ENCODE measurements around the gene GABPA.

Gene GABPA

GRCh38 chr21:25811186-25811585 lies 76.4 kb downstream of the GABPA start (continued):
- TF ChIP-seq TSHZ1 (tag by site-specific recombination; IDR thresholded peaks at IDR 0.05; ENCODE audit: borderline replicate concordance) = no peak
- no peak for TF ChIP-seq ZNF837 (tag by site-specific recombination; IDR thresholded peaks at IDR 0.05)
- no peak for TF ChIP-seq SETDB1 (IDR thresholded peaks at IDR 0.05; ENCODE audit: insufficient read length, low read length)
- no peak for TF ChIP-seq ZNF510 (tag by site-specific recombination; IDR thresholded peaks at IDR 0.05; ENCODE audit: insufficient replicate concordance)
- TF ChIP-seq MYNN (tag by site-specific recombination; IDR thresholded peaks at IDR 0.05; ENCODE audit: borderline replicate concordance) = no peak
- no peak for TF ChIP-seq ZNF350 (tag by site-specific recombination; IDR thresholded peaks at IDR 0.05)

GRCh38 chr21:25813917-25814316 lies 79.1 kb downstream of the GABPA start:
- H3K4me1 ChIP-seq (ENCODE audit: control insufficient read depth, insufficient read depth, low read length) = no peaks in the 10 kb centered on the region
- ChIA-PET CTCF (interaction anchor here (2.3 kb wide), 1 partner anchor 13 kb away, joined by 9 read pairs; no protein-coding TSS in a partner anchor), POLR2A (interaction anchor here (0.7 kb wide), 1 partner anchor 152 kb away, joined by 6 read pairs; no protein-coding TSS in a partner anchor)
- no peaks in the 10 kb centered on the region for H3K9me3 ChIP-seq (ENCODE audit: control insufficient read depth, insufficient read depth, low read depth, low read length)
- no peak overlapping the region for H3K4me3 ChIP-seq (ENCODE audit: low read depth, low read length)
- TF ChIP-seq ZNF514 (tag by site-specific recombination; IDR thresholded peaks at IDR 0.05) (no peak), SP3 (tag by site-specific recombination; IDR thresholded peaks at IDR 0.05) (no peak), ZNF621 (tag by site-specific recombination; IDR thresholded peaks at IDR 0.05) (no peak), YY1 (tag by site-specific recombination; IDR thresholded peaks at IDR 0.05) (no peak), ZNF518A (tag by site-specific recombination; conservative IDR thresholded peaks at IDR 0.05; ENCODE audit: low read depth) (no peak)
- no peaks in the 10 kb centered on the region for H3K36me3 ChIP-seq (ENCODE audit: control insufficient read depth in 2 of 2, insufficient read depth in 1 of 2, low read length in 2 of 2)
- no peak overlapping the region for H3K27ac ChIP-seq (ENCODE audit: extremely low read depth, low read depth, low read length)

- H3K4me1 ChIP-seq (ENCODE audit: control insufficient read depth, insufficient read depth, low read length) = no peaks in the 10 kb centered on the region
- no peak overlapping the region for H3K4me3 ChIP-seq (ENCODE audit: low read depth, low read length)
- ChIA-PET CTCF (interaction anchor here (0.6 to 6.2 kb wide), 2 partner anchors 17 to 229 kb away, joined by 3 to 31 read pairs; no protein-coding TSS in a partner anchor), POLR2A (interaction anchor here (0.7 kb wide), 1 partner anchor 47 kb away, joined by 3 read pairs; no protein-coding TSS in a partner anchor)
- H3K27ac ChIP-seq (ENCODE audit: extremely low read depth, low read depth, low read length) = no peak overlapping the region
- H3K9me3 ChIP-seq (ENCODE audit: control insufficient read depth, insufficient read depth, low read depth, low read length) = no peaks in the 10 kb centered on the region
- H3K36me3 ChIP-seq (ENCODE audit: control insufficient read depth in 2 of 2, insufficient read depth in 1 of 2, low read length in 2 of 2) = no peaks in the 10 kb centered on the region
- no peak for TF ChIP-seq ZNF302 (tag by site-specific recombination; IDR thresholded peaks at IDR 0.05; ENCODE audit: low read depth)
- no peak for TF ChIP-seq ZNF558 (tag by site-specific recombination; IDR thresholded peaks at IDR 0.05)
- no peak for TF ChIP-seq ZNF785 (tag by site-specific recombination; IDR thresholded peaks at IDR 0.05)
- TF ChIP-seq ZNF623 (tag by site-specific recombination; IDR thresholded peaks at IDR 0.05) = no peak
- no peak for TF ChIP-seq ZNF324 (tag by site-specific recombination; IDR thresholded peaks at IDR 0.05)
- TF ChIP-seq ZNF548 (tag by site-specific recombination; IDR thresholded peaks at IDR 0.05) = no peak
- TF ChIP-seq ZNF266 (tag by site-specific recombination; IDR thresholded peaks at IDR 0.05; ENCODE audit: low read depth) = no peak
- TF ChIP-seq GFI1B (tag by site-specific recombination; IDR thresholded peaks at IDR 0.05) = no peak
Observed at GRCh38 chr21:25818121-25818520, 83.3 kb downstream of the GABPA start.

All from HEK293 (cell line).